Measurements from ENCODE around the gene DNAH17. TPM values are rescaled to one million over a fixed set of nuclear protein-coding genes. Genes with fewer than 3 reads are reported as not detected.

DNAH17 gene
- total and polyA plus RNA-seq, 7 donors = 0.04 to 3.5 (median 0.08) TPM

DNA sequence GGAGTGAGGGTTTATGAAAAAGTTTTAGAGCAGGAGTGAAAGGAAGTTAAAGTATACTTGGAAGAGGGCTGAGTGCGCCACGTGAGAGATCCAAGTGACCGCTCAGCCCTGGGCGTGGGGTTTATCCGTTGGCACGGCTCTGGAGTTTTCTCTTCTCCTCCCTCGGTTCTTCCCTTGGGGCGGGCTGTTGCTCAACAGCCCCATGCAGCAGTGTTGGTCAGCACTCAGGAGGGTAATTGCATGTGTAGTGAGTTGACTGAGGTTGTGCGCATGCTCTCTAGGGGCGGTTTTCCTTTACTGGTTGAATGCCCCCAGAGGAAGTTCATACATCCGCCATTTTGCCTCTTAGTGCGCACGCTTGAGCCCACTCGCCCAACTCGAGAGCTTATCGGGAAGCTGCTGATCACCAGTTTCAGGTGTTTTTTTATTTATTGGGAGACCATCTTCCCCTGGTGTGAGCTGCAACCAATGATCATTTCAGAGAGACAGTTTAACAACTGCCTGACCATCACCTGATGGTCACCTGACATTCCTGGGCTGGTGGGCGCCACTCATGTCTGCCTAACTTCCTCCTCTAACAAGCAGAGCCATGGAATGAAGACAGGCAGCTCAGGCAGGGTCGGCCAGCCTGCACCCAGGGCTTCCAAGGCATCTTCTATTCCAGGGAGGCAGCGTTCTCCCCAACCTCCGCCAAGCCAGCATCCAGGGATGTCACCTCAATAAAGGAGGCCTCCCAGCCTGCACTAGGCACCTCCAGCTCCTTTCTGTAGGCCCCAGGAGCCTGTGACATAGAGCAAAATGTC is 41.3 kb upstream of the DNAH17 start:
- Histone ChIP-seq H3K36me3 (ENCODE audit: insufficient read depth in 1 of 2, low read depth in 1 of 2) (no peaks in the 10 kb centered on the region), H3K4me1 (peaks cover 20% of the 10 kb centered on the region), H3K27me3 (ENCODE audit: insufficient read depth in 3 of 3, low read length in 2 of 3) (no peaks in the 10 kb centered on the region), H3K4me3 (no peak overlapping the region), H3K9me3 (peaks cover 2% of the 10 kb centered on the region), H3K27ac (peak overlapping the region; percentile 63)
- intact Hi-C loops (cut with DNase I) = no loop called here
- 73 to 75% (median 73%) methylated on average over 20 of the region's 20 CpGs for WGBS, 3 donors
- TF ChIP-seq, protein P1, sequence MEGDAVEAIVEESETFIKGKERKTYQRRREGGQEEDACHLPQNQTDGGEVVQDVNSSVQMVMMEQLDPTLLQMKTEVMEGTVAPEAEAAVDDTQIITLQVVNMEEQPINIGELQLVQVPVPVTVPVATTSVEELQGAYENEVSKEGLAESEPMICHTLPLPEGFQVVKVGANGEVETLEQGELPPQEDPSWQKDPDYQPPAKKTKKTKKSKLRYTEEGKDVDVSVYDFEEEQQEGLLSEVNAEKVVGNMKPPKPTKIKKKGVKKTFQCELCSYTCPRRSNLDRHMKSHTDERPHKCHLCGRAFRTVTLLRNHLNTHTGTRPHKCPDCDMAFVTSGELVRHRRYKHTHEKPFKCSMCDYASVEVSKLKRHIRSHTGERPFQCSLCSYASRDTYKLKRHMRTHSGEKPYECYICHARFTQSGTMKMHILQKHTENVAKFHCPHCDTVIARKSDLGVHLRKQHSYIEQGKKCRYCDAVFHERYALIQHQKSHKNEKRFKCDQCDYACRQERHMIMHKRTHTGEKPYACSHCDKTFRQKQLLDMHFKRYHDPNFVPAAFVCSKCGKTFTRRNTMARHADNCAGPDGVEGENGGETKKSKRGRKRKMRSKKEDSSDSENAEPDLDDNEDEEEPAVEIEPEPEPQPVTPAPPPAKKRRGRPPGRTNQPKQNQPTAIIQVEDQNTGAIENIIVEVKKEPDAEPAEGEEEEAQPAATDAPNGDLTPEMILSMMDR (IDR thresholded peaks at IDR 0.05) = no peak
- ATAC-seq = peak; percentile 67 to 84 (median 72)
- peak; percentile 69 to 85 for DNase-seq

DNA sequence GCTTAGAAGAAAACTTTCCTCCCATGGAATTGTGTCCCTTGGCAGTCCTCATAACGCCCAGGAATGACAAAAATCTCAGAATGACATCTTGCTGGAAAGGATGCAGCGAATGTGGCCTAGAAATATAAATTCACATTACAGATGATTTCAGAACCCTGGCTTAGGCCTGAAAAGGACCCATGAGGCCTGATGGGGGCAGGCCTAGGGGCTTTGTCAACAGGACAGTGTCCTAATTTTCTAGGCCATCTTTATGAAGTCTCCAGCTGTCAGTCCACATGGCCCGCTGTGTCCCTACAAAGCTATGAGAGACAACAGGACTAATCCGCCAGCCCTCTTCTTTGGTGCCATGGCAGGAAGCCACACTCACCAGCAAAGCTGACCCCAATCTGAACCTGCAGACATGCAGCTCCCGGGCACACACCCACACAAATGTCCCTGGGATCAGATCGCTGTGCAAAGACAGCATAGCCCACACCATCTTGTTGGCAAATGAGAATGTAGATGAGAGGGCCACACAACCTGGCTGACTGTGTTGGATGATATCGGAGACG is 40.4 kb upstream of the DNAH17 start:
- intact Hi-C loops (cut with DNase I) = no loop called here
- 26 to 44% (median 29%) methylated on average over 8 of the region's 8 CpGs for WGBS, 3 donors
- H3K4me1 ChIP-seq = peaks cover 20% of the 10 kb centered on the region
- H3K4me3 ChIP-seq = no peak overlapping the region
- DNase-seq = peak; percentile 29 to 70
- peaks cover 2% of the 10 kb centered on the region for H3K9me3 ChIP-seq
- ATAC-seq = peak; percentile 62 to 87 (median 84)
- H3K27ac ChIP-seq = peak overlapping the region; percentile 63
- H3K27me3 ChIP-seq (ENCODE audit: insufficient read depth in 3 of 3, low read length in 2 of 3) = no peaks in the 10 kb centered on the region
- TF ChIP-seq, protein P1 (IDR thresholded peaks at IDR 0.05) = no peak
- no peaks in the 10 kb centered on the region for H3K36me3 ChIP-seq (ENCODE audit: insufficient read depth in 1 of 2, low read depth in 1 of 2)

DNA sequence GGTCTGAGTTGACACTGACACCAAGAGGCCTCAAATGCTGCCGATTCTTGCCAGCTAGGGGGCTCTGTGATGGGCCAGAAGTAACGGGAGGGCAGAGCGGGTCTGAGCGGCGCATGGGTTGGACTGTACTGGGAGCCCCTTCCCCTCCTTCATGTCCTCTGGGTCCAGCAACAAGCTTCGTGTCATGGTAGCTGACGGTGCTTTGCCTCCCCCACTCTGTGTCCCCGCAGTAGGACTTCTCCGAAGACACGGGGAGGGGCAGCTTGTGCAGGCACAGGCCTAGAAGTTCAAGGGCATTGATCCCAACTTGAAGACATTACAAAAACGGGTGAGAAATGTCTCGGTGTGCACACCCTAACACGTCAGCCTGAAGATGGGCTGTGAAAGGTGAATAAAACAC is 39.8 kb upstream of the DNAH17 start:
- TF ChIP-seq, protein P1 (IDR thresholded peaks at IDR 0.05) = no peak
- 82 to 85% (median 83%) methylated on average over 13 of the region's 13 CpGs for WGBS, 3 donors
- H3K4me3 ChIP-seq = no peak overlapping the region
- H3K9me3 ChIP-seq = peaks cover 2% of the 10 kb centered on the region
- H3K4me1 ChIP-seq = peaks cover 20% of the 10 kb centered on the region
- ATAC-seq = no peak
- DNase-seq = no peak
- no peaks in the 10 kb centered on the region for H3K36me3 ChIP-seq (ENCODE audit: insufficient read depth in 1 of 2, low read depth in 1 of 2)
- H3K27me3 ChIP-seq (ENCODE audit: insufficient read depth in 3 of 3, low read length in 2 of 3) = no peaks in the 10 kb centered on the region
- no peak overlapping the region for H3K27ac ChIP-seq
- intact Hi-C loops (cut with DNase I) = no loop called here

DNA sequence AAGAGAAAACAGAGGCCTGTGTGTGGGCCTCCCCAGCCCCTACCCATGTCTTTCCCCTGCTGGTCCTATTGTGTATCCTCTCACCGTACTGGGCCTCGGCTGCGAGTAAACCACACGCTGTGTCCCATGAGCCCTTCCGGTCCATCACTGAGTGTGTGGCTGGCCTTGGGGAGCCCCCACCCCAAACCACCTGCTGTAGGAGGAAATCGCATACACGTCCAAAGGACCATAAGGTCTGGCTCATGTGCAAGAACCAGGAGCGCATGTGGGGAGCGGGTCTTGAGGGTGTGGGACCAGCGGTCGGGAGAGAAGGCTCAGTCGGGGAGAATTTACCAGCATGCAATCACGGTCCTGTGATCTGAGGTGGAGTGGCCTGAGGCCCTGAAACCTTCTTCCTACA is 38.4 kb upstream of the DNAH17 start:
- 91 to 96% (median 93%) methylated on average over 13 of the region's 13 CpGs for WGBS, 3 donors
- H3K27ac ChIP-seq = no peak overlapping the region

More for the DNA sequence above, 38.4 kb upstream of the DNAH17 start:
- TF ChIP-seq, protein P1 (IDR thresholded peaks at IDR 0.05) = no peak
- ATAC-seq (no peak), DNase-seq (no peak)
- peaks cover 2% of the 10 kb centered on the region for H3K9me3 ChIP-seq
- H3K4me1 ChIP-seq = peaks cover 20% of the 10 kb centered on the region
- intact Hi-C loops (cut with DNase I) = no loop called here
- no peaks in the 10 kb centered on the region for H3K27me3 ChIP-seq (ENCODE audit: insufficient read depth in 3 of 3, low read length in 2 of 3)
- H3K4me3 ChIP-seq = no peak overlapping the region
- no peaks in the 10 kb centered on the region for H3K36me3 ChIP-seq (ENCODE audit: insufficient read depth in 1 of 2, low read depth in 1 of 2)

Data from psoas muscle (tissue), 8 donors.